Stimulated activated CD4-positive, alpha-beta T cell treated with anti-CD3 and anti-CD28 coated beads, Interleukin-12 subunit alpha, Interleukin-12 subunit beta, amount 100 ng/mL, for 24 hours (primary cell): ENCODE measurements around the gene TSEN34.
"Not testable (repeated sequence)": the region's sequence is repeated elsewhere in the genome, so short reads cannot be mapped to it uniquely, and the experiment has no call there.

Source experiments
- DNase-seq, 2 experiments: peaks; one replicate each; pipeline ENCODE4 v3.0.0-alpha.2; 2020; ENCODE audit warnings: low read depth in 2 of 2

Gene TSEN34

GRCh38 chr19:54188215-54188871 lies 2.8 kb upstream of the TSEN34 start:
- peak in 1 of 2 experiments; percentile 60 for DNase-seq

GRCh38 chr19:54189145-54189734 lies 1.9 kb upstream of the TSEN34 start, which contains the start of gene MBOAT7:
TSS of gene MBOAT7 (minus strand) at chr19:54189580. CDS start at chr19:54188508, 1,072 bp downstream.
- DNase-seq, result no peak

- DNase-seq, result peak; percentile 99 to 100
These were observed 1.2 kb upstream of the TSEN34 start for GRCh38 chr19:54189735-54190502.

GRCh38 chr19:54190503-54191010 lies 551 bp upstream of the TSEN34 start:
- DNase-seq, result peak; percentile 99 to 100

GRCh38 chr19:54191811-54192453 lies 824 bp downstream of the TSEN34 start:
- DNase-seq, result no peak

- no peak for DNase-seq
These were observed 1.9 kb downstream of the TSEN34 start for GRCh38 chr19:54193011-54193410.

- not testable (repeated sequence) for DNase-seq
These were observed 3.4 kb downstream of the TSEN34 start for GRCh38 chr19:54194463-54194862.

GRCh38 chr19:54196536-54196935 lies 5.4 kb downstream of the TSEN34 start:
- DNase-seq, result no peak

- no peak for DNase-seq
These were observed 6.0 kb downstream of the TSEN34 start for GRCh38 chr19:54197121-54197520.

- DNase-seq, result no peak
These were observed 8.3 kb downstream of the TSEN34 start for GRCh38 chr19:54199401-54199800.

- DNase-seq, result no peak
These were observed 10.1 kb downstream of the TSEN34 start for GRCh38 chr19:54201172-54201701.

GRCh38 chr19:54201980-54202379 lies 10.9 kb downstream of the TSEN34 start:
- DNase-seq, result no peak

- DNase-seq, result no peak
These were observed 12.1 kb downstream of the TSEN34 start for GRCh38 chr19:54203151-54203611.

GRCh38 chr19:54204767-54205468 lies 13.8 kb downstream of the TSEN34 start:
- no peak for DNase-seq

- no peak for DNase-seq
These were observed 15.1 kb downstream of the TSEN34 start for GRCh38 chr19:54206030-54206830.

GRCh38 chr19:54206831-54207177 lies 15.7 kb downstream of the TSEN34 start:
- DNase-seq, result no peak

- not testable (repeated sequence) for DNase-seq
These were observed 16.1 kb downstream of the TSEN34 start for GRCh38 chr19:54207193-54207592.

- DNase-seq, result no peak
These were observed 16.5 kb downstream of the TSEN34 start for GRCh38 chr19:54207676-54207982.

GRCh38 chr19:54207983-54208783 lies 17.1 kb downstream of the TSEN34 start:
- peak in 1 of 2 experiments; percentile 40 for DNase-seq

- DNase-seq, result no peak
These were observed 17.6 kb downstream of the TSEN34 start for GRCh38 chr19:54208784-54209057.
